Central memory CD8-positive, alpha-beta T cell (primary cell): Measurements from ENCODE around the gene CORO7.
A peak's percentile ranks its signal among the peaks of the same experiment; 100 is the strongest.

ENCODE experiments used
- ATAC-seq: fragments of 150-1000 bp; cut with Tn5 transposase; replicated peaks from 2 replicates; pipeline ENCODE4 v1.10.0; 2022; ENCODE audit warnings: mild to moderate bottlenecking, moderate FRiP score, moderate number of reproducible peaks; ENCODE audit not compliant: poor library complexity, severe bottlenecking; ENCODE audit errors: extremely low read depth
- DNase-seq, 2 donors: peaks; one replicate each; pipeline ENCODE4 v3.0.0; 2021; ENCODE audit warnings: low spot score in 2 of 2
- H3K27ac Mint-ChIP-seq: one replicate; pipeline ENCODE4 v1.8.0; 2022; ENCODE audit warnings: low read depth, mild to moderate bottlenecking, moderate library complexity, mixed read lengths
- H3K27me3 Mint-ChIP-seq: one replicate; pipeline ENCODE4 v1.8.0; 2022; ENCODE audit warnings: mixed read lengths
- H3K36me3 Mint-ChIP-seq: one replicate; pipeline ENCODE4 v1.8.0; 2022; ENCODE audit warnings: mild to moderate bottlenecking, moderate library complexity, mixed read lengths; ENCODE audit not compliant: insufficient read depth
- H3K4me1 Mint-ChIP-seq: one replicate; pipeline ENCODE4 v1.8.0; 2022; ENCODE audit warnings: mixed read lengths
- H3K4me3 Mint-ChIP-seq: one replicate; pipeline ENCODE4 v1.8.0; 2022; ENCODE audit warnings: mild to moderate bottlenecking, moderate library complexity, mixed read lengths
- H3K9me3 Mint-ChIP-seq: one replicate; pipeline ENCODE4 v1.8.0; 2022; ENCODE audit warnings: mixed read lengths

CORO7 gene

DNA sequence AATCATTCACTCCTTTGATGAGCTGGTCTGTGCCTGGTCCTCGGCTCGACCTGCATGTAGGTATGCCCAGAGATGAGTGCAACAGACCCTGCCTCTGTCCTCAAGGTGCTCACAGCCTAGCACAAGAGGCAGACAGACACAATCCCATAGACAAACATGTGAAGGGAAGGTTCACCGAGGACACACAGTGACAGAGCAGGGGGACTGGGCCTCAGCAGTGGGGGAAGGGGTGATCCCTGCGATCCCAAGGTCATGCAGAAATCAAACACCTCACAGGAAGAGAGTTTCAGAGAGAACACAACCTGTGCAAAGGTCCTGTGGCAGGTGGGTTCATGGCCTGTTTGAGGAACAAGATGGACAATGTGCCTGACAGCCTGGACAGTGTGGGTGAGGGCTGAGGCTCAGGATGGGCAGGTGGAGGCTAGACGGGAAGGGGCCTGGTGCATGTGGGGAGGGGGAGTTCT lies 49.0 kb downstream of the CORO7 start:
- H3K27ac Mint-ChIP-seq: no peak overlapping the region
- DNase-seq (no peak), ATAC-seq (no peak)
- peaks cover 28% of the 10 kb centered on the region for H3K36me3 Mint-ChIP-seq
- H3K27me3 Mint-ChIP-seq: no peaks in the 10 kb centered on the region
- peaks cover 4% of the 10 kb centered on the region for H3K4me1 Mint-ChIP-seq
- no peak overlapping the region for H3K4me3 Mint-ChIP-seq
- no peaks in the 10 kb centered on the region for H3K9me3 Mint-ChIP-seq

DNA sequence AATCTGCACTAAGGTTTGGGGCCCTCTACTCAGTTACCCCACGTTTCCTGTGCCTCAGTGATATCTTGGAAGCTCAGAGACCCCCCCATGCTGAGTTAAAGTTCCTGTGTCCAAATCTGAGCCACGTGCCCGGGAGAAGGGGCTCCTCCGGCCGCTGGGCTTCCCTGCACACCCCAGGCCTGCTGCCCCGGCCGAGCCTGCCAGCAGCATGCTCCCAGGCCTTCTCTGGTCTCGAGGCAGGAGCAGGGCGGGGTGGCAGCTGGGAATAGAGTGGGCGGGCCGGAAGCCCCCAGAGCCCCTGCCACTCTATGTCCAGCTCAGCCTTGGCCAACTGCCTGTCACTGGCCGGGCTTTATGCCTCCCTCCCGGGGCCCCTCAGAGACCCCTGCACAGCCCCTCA lies 50.4 kb downstream of the CORO7 start:
- H3K4me3 Mint-ChIP-seq: no peak overlapping the region
- H3K27ac Mint-ChIP-seq: peak overlapping the region; percentile 85
- H3K36me3 Mint-ChIP-seq: peaks cover 31% of the 10 kb centered on the region
- peaks cover 4% of the 10 kb centered on the region for H3K4me1 Mint-ChIP-seq
- no peaks in the 10 kb centered on the region for H3K27me3 Mint-ChIP-seq
- DNase-seq (no peak), ATAC-seq (no peak)
- no peaks in the 10 kb centered on the region for H3K9me3 Mint-ChIP-seq

DNA sequence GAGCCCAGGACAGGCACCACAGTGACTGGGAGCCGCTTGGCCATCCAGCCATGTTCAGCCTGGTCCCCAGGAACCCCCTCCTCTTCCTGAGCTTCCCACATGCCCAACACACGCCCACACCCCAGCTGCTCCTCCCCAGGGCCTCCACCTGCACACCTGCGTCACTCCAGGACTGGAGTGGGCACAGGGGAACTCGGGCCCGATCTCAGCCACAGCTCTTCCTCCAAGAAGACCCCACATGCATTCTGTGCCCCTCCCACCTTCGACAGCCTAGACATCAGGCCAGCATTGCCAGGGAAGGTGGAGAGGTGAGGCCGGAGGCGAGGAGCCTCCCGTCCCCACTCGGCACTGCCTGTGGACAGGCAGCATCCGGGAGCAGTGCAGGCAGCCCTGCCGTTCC lies 50.8 kb downstream of the CORO7 start:
- Mint-ChIP-seq H3K4me1 (peaks cover 4% of the 10 kb centered on the region), H3K27me3 (no peaks in the 10 kb centered on the region), H3K36me3 (peaks cover 31% of the 10 kb centered on the region), H3K4me3 (no peak overlapping the region), H3K27ac (no peak overlapping the region), H3K9me3 (no peaks in the 10 kb centered on the region)
- no peak for ATAC-seq
- DNase-seq: no peak

DNA sequence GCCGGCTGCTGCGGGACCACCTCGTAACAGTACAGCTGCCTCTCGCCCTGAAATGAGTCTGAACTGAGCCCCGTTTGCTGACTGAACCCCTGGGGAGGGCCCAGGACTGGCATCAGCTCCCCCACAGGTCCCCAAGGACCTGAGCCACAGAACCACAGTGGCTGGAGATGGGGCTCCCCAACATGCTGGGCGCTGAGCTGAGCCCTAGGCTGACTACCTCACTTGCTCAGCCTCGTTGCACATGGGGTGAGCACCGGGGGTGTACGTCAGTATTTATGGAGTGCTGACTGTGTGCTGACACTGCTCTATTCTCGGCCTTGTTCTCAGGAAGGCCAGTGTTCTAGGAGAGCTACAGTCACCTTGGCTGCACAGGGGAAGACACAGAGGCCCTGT lies 51.4 kb downstream of the CORO7 start:
- H3K27me3 Mint-ChIP-seq: no peaks in the 10 kb centered on the region
- H3K4me1 Mint-ChIP-seq: peaks cover 4% of the 10 kb centered on the region
- no peak for DNase-seq
- no peaks in the 10 kb centered on the region for H3K9me3 Mint-ChIP-seq
- H3K27ac Mint-ChIP-seq: no peak overlapping the region
- H3K36me3 Mint-ChIP-seq: peaks cover 34% of the 10 kb centered on the region
- H3K4me3 Mint-ChIP-seq: no peak overlapping the region
- no peak for ATAC-seq

DNA sequence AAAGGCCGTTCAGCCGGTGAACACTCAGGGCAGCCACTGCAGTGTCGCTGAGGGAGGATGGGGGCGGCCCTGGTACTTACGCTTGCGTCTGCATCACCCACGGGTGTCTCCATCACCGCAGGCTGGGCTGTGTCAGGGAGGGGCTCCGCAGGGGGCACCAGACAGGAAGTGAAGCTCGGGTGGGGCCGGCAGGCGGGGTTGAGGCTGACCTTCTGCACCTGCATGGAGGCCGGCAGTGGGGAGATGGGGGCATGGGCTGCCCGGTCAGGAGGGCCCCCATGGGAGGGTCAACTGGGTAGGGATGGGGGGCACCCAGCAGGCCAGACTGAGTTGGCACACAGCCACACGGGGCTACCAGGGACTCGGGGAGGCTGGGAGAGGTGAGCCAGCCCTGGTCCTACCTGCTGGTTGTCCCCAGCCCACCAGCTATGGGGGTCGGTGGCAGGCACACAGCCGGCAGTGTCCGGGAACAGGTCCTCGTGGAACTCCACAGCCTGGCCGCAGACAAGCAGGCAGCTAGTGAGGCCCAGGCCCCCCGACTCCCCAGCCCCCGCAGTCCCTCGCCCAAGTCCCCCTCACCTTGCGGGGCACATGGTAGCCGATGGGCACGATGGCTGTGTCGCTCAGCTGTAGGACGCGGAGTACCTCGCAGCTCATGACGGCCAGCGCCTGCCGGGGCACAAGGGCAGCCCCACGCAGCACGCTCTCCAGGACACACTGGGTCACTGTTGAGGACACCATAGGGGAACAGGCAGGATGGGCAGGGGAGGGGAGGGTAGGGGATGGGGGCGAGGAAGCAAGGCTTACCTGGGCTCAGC lies 52.0 kb downstream of the CORO7 start:
- peaks cover 36% of the 10 kb centered on the region for H3K36me3 Mint-ChIP-seq
- no peaks in the 10 kb centered on the region for H3K27me3 Mint-ChIP-seq
- peaks cover 4% of the 10 kb centered on the region for H3K4me1 Mint-ChIP-seq
- H3K27ac Mint-ChIP-seq: no peak overlapping the region
- ATAC-seq (no peak), DNase-seq (no peak)
- no peaks in the 10 kb centered on the region for H3K9me3 Mint-ChIP-seq
- H3K4me3 Mint-ChIP-seq: no peak overlapping the region

DNA sequence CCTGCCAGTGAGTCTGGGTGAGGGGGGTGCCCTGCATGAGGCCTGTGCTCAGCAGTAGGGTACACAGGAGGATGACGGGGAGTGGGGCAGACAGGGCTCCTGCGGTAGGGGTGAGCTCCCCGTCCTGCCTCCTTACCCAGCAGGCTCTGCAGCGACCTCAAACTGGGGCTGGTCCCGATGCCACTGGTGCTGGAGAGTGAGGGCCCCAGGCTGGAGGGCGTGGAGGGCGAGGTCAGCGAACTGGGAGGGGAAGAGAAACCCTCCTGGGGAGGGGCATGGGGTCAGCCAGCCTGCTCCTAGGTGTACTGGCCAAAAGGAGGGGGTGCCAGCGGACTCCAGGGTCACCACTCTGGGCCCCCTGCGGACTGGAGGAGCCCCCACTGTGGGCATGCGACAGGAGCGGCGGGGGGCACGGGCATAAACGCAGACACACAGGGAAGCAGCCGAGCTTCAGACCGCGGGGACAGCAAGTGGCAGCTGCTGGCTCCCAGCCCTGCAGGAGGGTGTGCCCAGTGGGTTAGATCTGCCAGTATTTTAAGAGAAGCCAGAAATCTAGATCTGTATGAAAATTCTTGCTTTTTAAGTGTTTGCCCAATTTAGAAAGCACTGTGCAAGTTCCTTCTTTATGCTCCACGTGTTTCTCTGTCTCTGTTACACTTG lies 53.8 kb downstream of the CORO7 start:
- H3K4me1 Mint-ChIP-seq: peaks cover 3% of the 10 kb centered on the region
- no peak for DNase-seq
- H3K27me3 Mint-ChIP-seq: no peaks in the 10 kb centered on the region
- H3K36me3 Mint-ChIP-seq: peaks cover 46% of the 10 kb centered on the region
- no peaks in the 10 kb centered on the region for H3K9me3 Mint-ChIP-seq
- H3K27ac Mint-ChIP-seq: no peak overlapping the region
- no peak for ATAC-seq
- no peak overlapping the region for H3K4me3 Mint-ChIP-seq

DNA sequence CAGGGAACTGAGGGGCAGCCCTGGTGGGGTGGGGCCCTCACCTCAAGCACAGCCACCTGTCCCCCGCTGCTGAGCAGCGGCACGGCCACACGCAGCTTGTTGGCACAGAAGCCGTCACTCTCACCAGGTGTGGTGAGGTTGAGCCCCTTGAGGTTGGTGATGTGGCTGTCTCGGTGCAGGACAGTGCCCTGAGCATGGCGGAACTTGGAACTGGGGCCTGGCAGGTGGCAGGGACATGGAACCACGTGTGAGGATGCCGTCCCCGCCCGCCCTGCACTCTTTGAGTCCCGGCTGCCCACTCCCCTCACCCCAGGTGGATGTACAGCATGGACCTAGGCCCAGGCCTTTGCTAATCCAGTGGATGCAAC lies 54.5 kb downstream of the CORO7 start:
- Mint-ChIP-seq H3K27me3 (no peaks in the 10 kb centered on the region), H3K36me3 (peaks cover 51% of the 10 kb centered on the region), H3K27ac (no peak overlapping the region), H3K4me3 (no peak overlapping the region), H3K9me3 (no peaks in the 10 kb centered on the region), H3K4me1 (no peaks in the 10 kb centered on the region)
- DNase-seq: no peak
- no peak for ATAC-seq

DNA sequence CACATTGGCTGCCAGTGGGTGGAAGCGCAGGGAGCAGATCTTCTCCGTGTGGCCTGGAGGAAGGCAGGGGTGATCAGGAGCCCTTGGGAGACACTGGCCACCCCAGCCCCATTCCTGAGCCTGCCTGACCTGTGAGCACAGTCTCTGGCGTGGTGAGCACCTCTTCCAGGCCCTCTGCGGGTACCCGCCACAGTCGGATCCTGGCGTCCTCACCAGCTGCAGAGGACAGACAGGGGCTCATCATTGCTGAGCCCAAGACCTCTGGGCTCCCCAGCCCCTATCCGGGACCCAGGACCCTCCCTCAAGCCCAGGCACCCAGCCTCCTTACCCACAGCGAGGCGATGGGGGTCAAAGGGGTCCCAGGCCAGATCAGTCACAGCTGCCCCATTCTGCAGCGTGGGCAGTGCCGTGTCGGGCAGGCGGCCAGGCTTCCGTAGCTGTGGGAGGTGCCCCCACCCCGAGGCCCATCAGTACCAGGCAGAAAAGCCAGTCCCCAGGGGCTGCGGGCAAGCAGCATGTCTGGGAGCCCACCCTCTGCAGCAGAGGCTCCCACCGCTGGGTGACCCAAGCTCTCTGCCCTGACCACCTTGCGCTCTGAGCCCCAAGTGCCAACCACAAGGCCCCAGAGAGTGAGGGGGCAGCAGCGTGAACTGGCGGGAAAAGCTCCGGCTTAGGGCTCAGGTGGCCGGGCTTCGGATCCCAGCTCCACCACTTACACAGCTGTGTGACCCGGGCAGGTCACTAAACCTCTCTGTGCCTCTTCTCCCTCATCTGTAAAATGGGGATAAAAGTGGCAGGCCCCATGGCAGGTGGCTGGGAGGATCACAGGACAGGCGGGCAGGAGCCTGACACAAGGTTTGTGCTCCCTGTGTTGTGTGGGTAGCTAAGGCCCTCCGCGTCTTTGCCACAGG lies 55.1 kb downstream of the CORO7 start:
- no peak overlapping the region for H3K4me3 Mint-ChIP-seq
- H3K27ac Mint-ChIP-seq: no peak overlapping the region
- H3K9me3 Mint-ChIP-seq: no peaks in the 10 kb centered on the region
- ATAC-seq (no peak), DNase-seq (no peak)
- no peaks in the 10 kb centered on the region for H3K27me3 Mint-ChIP-seq
- H3K36me3 Mint-ChIP-seq: peaks cover 50% of the 10 kb centered on the region
- no peaks in the 10 kb centered on the region for H3K4me1 Mint-ChIP-seq

DNA sequence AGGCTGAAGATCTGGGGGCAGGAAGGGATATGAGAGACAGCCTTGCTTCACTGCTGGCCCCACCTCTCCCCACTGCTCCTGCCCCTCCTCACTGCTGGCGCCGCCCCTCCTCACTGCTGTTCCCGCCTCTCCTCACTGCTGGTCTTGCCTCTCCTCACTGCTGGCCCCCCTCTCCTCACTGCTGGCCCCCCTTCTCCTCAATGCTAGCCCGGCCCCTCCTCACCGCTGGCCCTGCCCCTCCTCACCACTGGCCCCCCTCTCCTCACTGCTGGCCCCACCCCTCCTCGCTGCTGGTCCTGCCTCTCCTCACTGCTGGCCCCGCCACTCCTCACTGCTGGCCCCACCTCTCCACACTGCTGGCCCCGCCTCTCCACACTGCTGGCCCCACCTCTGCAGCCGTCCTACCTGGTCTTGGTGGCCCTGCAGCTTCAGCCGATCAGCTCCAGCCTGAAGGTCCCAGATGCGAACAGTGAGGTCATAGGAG lies 55.8 kb downstream of the CORO7 start:
- Mint-ChIP-seq H3K27ac (no peak overlapping the region), H3K36me3 (peaks cover 47% of the 10 kb centered on the region), H3K4me1 (no peaks in the 10 kb centered on the region), H3K9me3 (no peaks in the 10 kb centered on the region), H3K4me3 (no peak overlapping the region), H3K27me3 (no peaks in the 10 kb centered on the region)
- no peak for ATAC-seq
- DNase-seq: no peak

DNA sequence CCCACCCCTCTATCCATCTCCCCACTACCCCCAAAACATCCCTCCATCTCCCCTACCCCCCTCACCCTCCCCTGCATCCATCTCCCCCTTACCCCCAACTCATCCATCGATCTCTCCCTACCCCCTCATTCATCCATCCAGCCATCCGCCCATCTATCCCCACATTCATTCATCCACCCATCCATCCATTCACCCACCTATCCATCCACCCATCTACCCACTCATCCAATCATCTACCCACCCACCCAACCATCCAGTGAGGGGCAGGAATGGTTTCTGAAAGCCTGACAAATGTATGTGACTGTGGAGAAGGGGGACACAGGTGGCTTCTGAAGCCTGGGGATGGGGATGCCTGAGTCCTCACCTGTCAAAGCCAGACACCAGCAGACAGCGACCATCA lies 56.5 kb downstream of the CORO7 start:
- Mint-ChIP-seq H3K36me3 (peaks cover 47% of the 10 kb centered on the region), H3K9me3 (no peaks in the 10 kb centered on the region), H3K27me3 (no peaks in the 10 kb centered on the region), H3K4me3 (no peak overlapping the region), H3K4me1 (no peaks in the 10 kb centered on the region), H3K27ac (peak overlapping the region; percentile 12)
- ATAC-seq: no peak
- no peak for DNase-seq

DNA sequence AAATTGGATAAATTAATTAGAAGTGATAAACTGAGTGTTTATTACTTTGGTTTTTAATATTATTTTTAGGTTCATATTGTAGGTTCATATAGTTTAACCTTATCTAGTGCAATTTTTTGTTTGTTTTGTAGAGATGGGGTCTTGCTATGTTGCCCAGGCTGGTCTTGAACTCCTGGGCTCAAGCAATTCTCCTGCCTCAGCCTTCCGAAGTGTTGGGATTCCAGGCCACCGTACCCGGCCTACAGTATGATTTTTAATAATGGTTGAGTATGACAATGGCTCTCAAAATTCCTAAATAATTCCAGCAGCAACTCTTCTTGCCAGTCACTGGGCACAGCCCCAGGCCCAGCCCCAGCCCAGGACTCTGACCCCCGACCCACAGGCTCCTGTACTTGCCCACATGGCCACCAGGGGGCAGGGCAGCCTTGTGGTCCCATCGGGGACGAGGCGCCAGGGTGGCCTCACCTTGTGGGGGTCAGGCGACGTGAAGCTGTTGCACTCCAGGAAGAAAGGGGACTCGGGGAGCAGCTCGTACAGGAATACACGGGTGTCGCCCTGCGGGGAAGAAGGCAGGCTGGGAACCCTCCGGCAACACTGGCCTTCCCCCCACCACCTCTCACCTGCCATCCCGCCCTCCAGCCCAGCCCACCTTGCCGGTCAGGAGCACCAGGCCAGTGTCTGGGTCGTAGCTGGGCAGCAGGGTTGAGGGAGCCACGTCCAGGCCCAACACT lies 57.4 kb downstream of the CORO7 start:
- H3K9me3 Mint-ChIP-seq: no peaks in the 10 kb centered on the region
- peaks cover 47% of the 10 kb centered on the region for H3K36me3 Mint-ChIP-seq
- H3K4me1 Mint-ChIP-seq: no peaks in the 10 kb centered on the region
- no peak overlapping the region for H3K4me3 Mint-ChIP-seq
- peak overlapping the region; percentile 61 for H3K27ac Mint-ChIP-seq
- DNase-seq (peak; percentile 52 to 64), ATAC-seq (peak; percentile 71)
- H3K27me3 Mint-ChIP-seq: no peaks in the 10 kb centered on the region

DNA sequence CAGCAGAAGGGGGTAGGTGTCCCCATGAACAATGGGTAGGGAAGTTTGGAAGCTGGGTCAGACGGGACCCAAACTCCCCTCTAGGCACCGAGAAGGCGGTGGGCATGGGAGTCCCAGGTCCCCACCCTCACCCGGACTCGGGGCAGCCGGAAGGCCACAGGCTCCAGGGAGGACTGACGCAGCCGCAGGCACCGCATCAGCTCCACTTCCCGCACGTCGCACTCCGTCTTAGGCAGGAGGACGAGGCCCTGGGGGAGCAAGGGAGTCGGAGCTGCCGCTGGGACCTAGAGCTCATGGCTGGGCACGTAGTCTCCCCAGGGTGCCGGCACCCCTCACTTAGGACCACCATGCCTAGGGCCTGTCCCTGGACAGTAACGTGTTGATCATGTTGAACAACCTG lies 58.2 kb downstream of the CORO7 start:
- no peak for ATAC-seq
- Mint-ChIP-seq H3K4me3 (no peak overlapping the region), H3K27me3 (no peaks in the 10 kb centered on the region), H3K9me3 (no peaks in the 10 kb centered on the region), H3K27ac (no peak overlapping the region), H3K4me1 (no peaks in the 10 kb centered on the region), H3K36me3 (peaks cover 44% of the 10 kb centered on the region)
- DNase-seq: no peak
